ENCODE results near the gene XCL1. TPM values are rescaled to one million over a fixed set of nuclear protein-coding genes. Genes with fewer than 3 reads are reported as not detected.

XCL1 gene
- total RNA-seq, 2 donors from 2014 or later: 0.77 TPM; not detected in 1

GRCh38 chr1:168623003-168623828 lies 46.8 kb downstream of the XCL1 start:
- intact Hi-C loops (cut with DNase I): loop anchor here in 1 of 2 donors (5.0 kb wide), 1 partner anchor 84 kb away; no protein-coding TSS in a partner anchor
- DNase-seq (peak; percentile 48), ATAC-seq (peak in 1 of 2 donors; percentile 95)

GRCh38 chr1:168623831-168624230 lies 47.4 kb downstream of the XCL1 start:
- ATAC-seq: peak in 1 of 2 donors; percentile 56
- intact Hi-C loops (cut with DNase I): loop anchor here in 1 of 2 donors (5.0 kb wide), 1 partner anchor 83 kb away; no protein-coding TSS in a partner anchor

GRCh38 chr1:168626326-168626725 lies 49.9 kb downstream of the XCL1 start:
- ATAC-seq (no peak), DNase-seq (no peak)
- intact Hi-C loops (cut with DNase I): no loop called here

More at GRCh38 chr1:168623831-168624230, 47.4 kb downstream of the XCL1 start:
- DNase-seq: no peak

- intact Hi-C loops (cut with DNase I): no loop called here
- DNase-seq: no peak
- ATAC-seq: no peak
Measured at GRCh38 chr1:168627370-168627769, 51.0 kb downstream of the XCL1 start.

- ATAC-seq (peak in 1 of 2 donors; percentile 83), DNase-seq (no peak)
- intact Hi-C loops (cut with DNase I): no loop called here
Measured at GRCh38 chr1:168628807-168629206, 52.4 kb downstream of the XCL1 start.

- intact Hi-C loops (cut with DNase I): no loop called here
- ATAC-seq (no peak), DNase-seq (no peak)
Measured at GRCh38 chr1:168629466-168629865, 53.1 kb downstream of the XCL1 start.

Other genes with a start within 250 kb of the XCL1 start
- 1 to 10 TPM in 1 of 2 donors, not detected in 1; 1.3 TPM for gene XCL2, start 32.6 kb upstream of the XCL1 start, total RNA-seq
- gene DPT, start 152.6 kb downstream of the XCL1 start, total RNA-seq: 100 to 1,000 TPM; 111 to 130 TPM